Spleen (tissue), 11 donors: ENCODE data around the gene CHD6. TPM values are rescaled to one million over a fixed set of nuclear protein-coding genes. Genes with fewer than 3 reads are reported as not detected.

ENCODE experiments used
- DNase-seq: peaks from one replicate; pipeline ENCODE4 v3.0.0-alpha.2; 2020
- H3K27ac ChIP-seq, 8 donors: fragments of 200-600 bp; sonication (generic) in 7 of 8; 1 replicate in 4 of 8; 2 replicates in 4 of 8; pipeline versions ENCODE4 v1.5.0 to v1.8.0; 2016 to 2021; ENCODE audit warnings: inconsistent platforms in 4 of 8, mild to moderate bottlenecking in 4 of 8, moderate library complexity in 1 of 8
- H3K27me3 ChIP-seq, 7 donors: fragments of 200-600 bp; sonication (generic) in 6 of 7; replicated peaks in 1 of 7; 1 replicate in 4 of 7; 2 replicates in 3 of 7; pipeline versions ENCODE4 v1.5.0 to v1.8.0; 2016 to 2021; ENCODE audit warnings: inconsistent platforms in 3 of 7, mild to moderate bottlenecking in 1 of 7
- H3K36me3 ChIP-seq, 6 donors: fragments of 200-600 bp; sonication (generic) in 5 of 6; 1 replicate in 4 of 6; 2 replicates in 2 of 6; pipeline versions ENCODE4 v1.5.0 to v1.8.0; 2016 to 2021; ENCODE audit warnings: inconsistent platforms in 2 of 6
- H3K4me1 ChIP-seq, 6 donors: fragments of 200-600 bp; sonication (generic) in 5 of 6; 1 replicate in 3 of 6; 2 replicates in 3 of 6; pipeline versions ENCODE4 v1.5.0 to v1.8.0; 2016 to 2021; ENCODE audit warnings: inconsistent platforms in 3 of 6
- H3K4me3 ChIP-seq, 8 donors: fragments of 200-600 bp; sonication (generic) in 7 of 8; 1 replicate in 4 of 8; 2 replicates in 4 of 8; pipeline versions ENCODE4 v1.5.0 to v1.8.0; 2016 to 2021; ENCODE audit warnings: inconsistent platforms in 4 of 8, mild to moderate bottlenecking in 4 of 8, moderate library complexity in 2 of 8
- H3K9me3 ChIP-seq, 8 donors: fragments of 200-600 bp; sonication (generic) in 7 of 8; 1 replicate in 4 of 8; 2 replicates in 4 of 8; pipeline versions ENCODE4 v1.5.0 to v1.8.0; 2016 to 2021; ENCODE audit warnings: inconsistent platforms in 4 of 8
- POLR2A ChIP-seq, 3 donors: fragments of 450-650 bp; IDR thresholded peaks; one replicate each; pipeline ENCODE4 v1.5.1; 2017; ENCODE audit warnings: antibody characterized with exemption in 3 of 3, mild to moderate bottlenecking in 1 of 3
- POLR2AphosphoS5 ChIP-seq, 3 donors: sonication (generic); formaldehyde crosslinking; IDR thresholded peaks; one replicate each; pipeline ENCODE4 v1.5.1; 2017; ENCODE audit warnings: antibody characterized with exemption in 3 of 3
- WGBS, 5 donors: extraction: QIAGEN DNeasy Blood & Tissue Kit in 3 of 5; methylation state at CpG; one replicate each; pipeline versions ENCODE4 v1.1.5 to v1.1.7; 2013 to 2018; 5-methylcytosine and 5-hydroxymethylcytosine counted together
- intact Hi-C: fragments of 100-400 bp; cut with DNase I; formaldehyde crosslinking; loops from one replicate; pipeline ENCODE4 v1.15.0; 2023; ENCODE audit warnings: low total_unique reads
- polyA plus RNA-seq, 3 donors: library from polyadenylated mRNA; stranded (reverse); fragments of 200-250 nt; gene quantifications; one replicate each; pipeline ENCODE4 v1.2.1, GENCODE V29; 2013
- total RNA-seq, 7 donors: library from RNA; depleted of rRNA in 3 of 7; stranded (reverse); fragments of >200 nt in 3 of 7; fragmentation: NEBNext Ultra II Directional in 4 of 7; extraction: Animal tissue kit (Norgen Biotek cat#: 25700) in 4 of 7; gene quantifications; one replicate each; pipeline versions ENCODE4 v1.1.0 to v1.2.1, GENCODE V29; 2016 to 2021
- TF ChIP-seq, protein P1 (sequence below), 11 experiments: fragments of 200-600 bp in 7 of 11; fragments of 450-650 bp in 4 of 11; sonication (generic) in 4 of 11; IDR thresholded peaks in 8 of 11; conservative IDR thresholded peaks in 3 of 11; 1 replicate in 7 of 11; 2 replicates in 4 of 11; pipeline versions ENCODE4 v1.4.0 to v1.8.0; 2016 to 2021; ENCODE audit warnings: antibody characterized with exemption in 11 of 11, inconsistent platforms in 4 of 11, mild to moderate bottlenecking in 1 of 11
- donor health status: healthy with polysubstance abuse.
- donor health status: DM: no; HTN: no; CAD: no; lungs with moderate emphysema.
- donor health status: DM: no; HTN: no; CAD: no.
- donor health status: Bipolar disorder and iron deficiency.
- donor health status: healthy.
- donor health status: DM: no; HTN: no; CAD: no.
- donor health status: DM: yes; HTN: yes; CAD: no.

Gene CHD6
- total and polyA plus RNA-seq, 10 donors: 4.2 to 68.3 (median 47.8) TPM

DNA sequence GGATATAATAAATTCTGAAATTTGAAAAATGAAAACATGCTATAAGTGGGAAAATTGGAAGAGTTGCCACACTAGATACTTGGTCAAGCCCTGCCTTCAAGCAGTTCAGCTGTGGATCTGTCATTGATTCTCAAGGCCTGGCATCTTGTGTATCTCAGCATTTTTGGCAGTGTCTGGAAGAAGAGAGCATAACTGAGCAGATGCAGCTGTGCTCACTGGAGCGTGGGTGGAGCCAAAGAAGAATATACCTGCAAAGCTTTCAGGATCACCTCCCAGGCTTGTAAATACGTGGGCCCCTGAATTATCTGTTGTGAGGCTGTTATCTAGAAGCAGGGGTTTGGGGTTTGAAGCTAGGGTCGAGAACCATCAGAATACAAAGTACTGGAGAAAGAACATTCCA, 31.3 kb upstream of the CHD6 start:
- H3K36me3 ChIP-seq: no peaks in the 10 kb centered on the region
- no peaks in the 10 kb centered on the region for H3K4me1 ChIP-seq
- intact Hi-C loops: no loop called here
- no peak overlapping the region for H3K4me3 ChIP-seq
- no peak for DNase-seq
- TF ChIP-seq, protein P1, sequence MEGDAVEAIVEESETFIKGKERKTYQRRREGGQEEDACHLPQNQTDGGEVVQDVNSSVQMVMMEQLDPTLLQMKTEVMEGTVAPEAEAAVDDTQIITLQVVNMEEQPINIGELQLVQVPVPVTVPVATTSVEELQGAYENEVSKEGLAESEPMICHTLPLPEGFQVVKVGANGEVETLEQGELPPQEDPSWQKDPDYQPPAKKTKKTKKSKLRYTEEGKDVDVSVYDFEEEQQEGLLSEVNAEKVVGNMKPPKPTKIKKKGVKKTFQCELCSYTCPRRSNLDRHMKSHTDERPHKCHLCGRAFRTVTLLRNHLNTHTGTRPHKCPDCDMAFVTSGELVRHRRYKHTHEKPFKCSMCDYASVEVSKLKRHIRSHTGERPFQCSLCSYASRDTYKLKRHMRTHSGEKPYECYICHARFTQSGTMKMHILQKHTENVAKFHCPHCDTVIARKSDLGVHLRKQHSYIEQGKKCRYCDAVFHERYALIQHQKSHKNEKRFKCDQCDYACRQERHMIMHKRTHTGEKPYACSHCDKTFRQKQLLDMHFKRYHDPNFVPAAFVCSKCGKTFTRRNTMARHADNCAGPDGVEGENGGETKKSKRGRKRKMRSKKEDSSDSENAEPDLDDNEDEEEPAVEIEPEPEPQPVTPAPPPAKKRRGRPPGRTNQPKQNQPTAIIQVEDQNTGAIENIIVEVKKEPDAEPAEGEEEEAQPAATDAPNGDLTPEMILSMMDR (IDR thresholded peaks at IDR 0.05 in 8 of 11, conservative IDR thresholded peaks at IDR 0.05 in 3 of 11): no peak
- TF ChIP-seq POLR2A (IDR thresholded peaks at IDR 0.05) (no peak), POLR2AphosphoS5 (IDR thresholded peaks at IDR 0.05) (no peak)
- H3K9me3 ChIP-seq: no peaks in the 10 kb centered on the region
- H3K27ac ChIP-seq: no peak overlapping the region
- 51 to 74% (median 71%) methylated on average over 3 of the region's 3 CpGs for WGBS, 5 donors
- H3K27me3 ChIP-seq: no peaks in the 10 kb centered on the region

DNA sequence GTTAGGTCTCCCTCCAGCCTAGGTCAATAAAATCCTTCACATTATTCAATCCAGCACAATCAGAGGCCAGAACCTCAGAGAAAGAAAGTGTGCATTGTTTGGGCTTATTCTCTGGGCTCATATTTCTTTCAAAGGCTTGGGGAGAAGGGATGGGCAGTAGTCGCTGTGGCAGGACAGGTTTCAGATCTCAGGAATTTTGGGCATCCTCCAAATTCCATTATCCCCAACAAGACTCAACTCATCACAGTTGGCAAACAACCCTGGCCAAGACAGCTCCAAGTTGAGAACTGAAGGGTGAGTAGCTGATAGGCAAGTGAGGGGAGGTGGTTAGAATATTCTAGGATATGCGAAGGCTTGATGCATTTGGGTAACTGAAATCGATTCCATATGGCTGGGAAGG, 27.2 kb upstream of the CHD6 start:
- no peak for DNase-seq
- H3K27me3 ChIP-seq: no peaks in the 10 kb centered on the region
- intact Hi-C loops: no loop called here
- no peak overlapping the region for H3K27ac ChIP-seq
- no peak overlapping the region for H3K4me3 ChIP-seq
- no peaks in the 10 kb centered on the region for H3K36me3 ChIP-seq
- 88 to 93% (median 91%) methylated on average over 3 of the region's 3 CpGs for WGBS, 5 donors
- no peaks in the 10 kb centered on the region for H3K4me1 ChIP-seq
- H3K9me3 ChIP-seq: no peaks in the 10 kb centered on the region
- no peak for TF ChIP-seq POLR2AphosphoS5 (IDR thresholded peaks at IDR 0.05)
- no peak for TF ChIP-seq POLR2A (IDR thresholded peaks at IDR 0.05)
- TF ChIP-seq, protein P1 (IDR thresholded peaks at IDR 0.05 in 8 of 11, conservative IDR thresholded peaks at IDR 0.05 in 3 of 11): no peak

DNA sequence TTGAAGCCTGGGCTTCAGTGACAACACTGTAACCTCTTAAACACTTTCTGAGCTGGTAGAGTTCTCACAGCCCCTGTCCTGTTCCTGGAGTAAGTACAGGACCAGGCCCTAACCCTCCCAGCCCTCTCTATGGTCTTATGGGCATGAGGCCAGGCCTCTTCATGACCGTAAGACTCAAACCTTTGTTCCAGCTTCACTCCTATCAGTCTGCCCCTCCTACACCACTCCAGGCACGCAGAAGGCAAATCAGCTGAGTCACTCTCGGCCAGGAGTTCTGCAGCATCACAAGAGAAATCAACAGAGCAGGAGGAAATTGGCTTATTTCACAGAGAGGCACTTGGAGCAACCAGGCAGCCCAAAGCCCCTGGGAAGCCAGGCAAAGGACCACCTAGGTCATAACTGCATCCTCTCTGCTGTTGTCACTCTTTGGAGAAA, 25.3 kb upstream of the CHD6 start:
- DNase-seq: no peak
- no peaks in the 10 kb centered on the region for H3K9me3 ChIP-seq
- no peak overlapping the region for H3K27ac ChIP-seq
- intact Hi-C loops: no loop called here
- no peaks in the 10 kb centered on the region for H3K36me3 ChIP-seq
- TF ChIP-seq POLR2AphosphoS5 (IDR thresholded peaks at IDR 0.05): no peak
- TF ChIP-seq, protein P1 (IDR thresholded peaks at IDR 0.05 in 8 of 11, conservative IDR thresholded peaks at IDR 0.05 in 3 of 11): no peak
- no peak for TF ChIP-seq POLR2A (IDR thresholded peaks at IDR 0.05)
- H3K4me1 ChIP-seq: no peaks in the 10 kb centered on the region
- H3K27me3 ChIP-seq: no peaks in the 10 kb centered on the region
- H3K4me3 ChIP-seq: no peak overlapping the region
- WGBS, 5 donors: 11 to 43% (median 14%) methylated on average over 3 of the region's 3 CpGs

DNA sequence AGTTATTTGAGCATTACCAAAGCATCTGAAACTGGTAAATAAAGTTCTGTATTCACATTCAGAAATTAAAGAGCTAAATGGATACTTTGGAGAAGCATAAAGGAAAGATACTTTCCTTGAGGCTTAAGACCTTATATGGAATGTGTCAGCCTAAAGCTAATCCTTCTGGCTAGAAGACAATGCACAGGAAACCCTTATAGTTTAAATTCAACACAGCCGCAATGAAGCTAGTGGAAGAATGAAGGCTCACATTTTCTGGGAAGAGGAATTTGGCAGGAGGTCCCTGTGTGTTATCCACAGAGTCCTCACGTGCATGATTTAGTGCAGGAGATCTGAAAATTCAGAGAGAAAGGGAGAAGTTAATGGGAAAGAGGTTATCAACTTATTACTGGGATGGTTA, 21.5 kb upstream of the CHD6 start:
- TF ChIP-seq, protein P1 (IDR thresholded peaks at IDR 0.05 in 8 of 11, conservative IDR thresholded peaks at IDR 0.05 in 3 of 11): no peak
- H3K4me3 ChIP-seq: no peak overlapping the region
- intact Hi-C loops: no loop called here
- no peaks in the 10 kb centered on the region for H3K36me3 ChIP-seq
- H3K27me3 ChIP-seq: peaks cover 0 to 18% (median 0%) of the 10 kb centered on the region in 7 donors
- H3K9me3 ChIP-seq: no peaks in the 10 kb centered on the region
- no peaks in the 10 kb centered on the region for H3K4me1 ChIP-seq
- WGBS, 5 donors: 46 to 79% (median 68%) methylated on average over 2 of the region's 2 CpGs
- H3K27ac ChIP-seq: no peak overlapping the region
- no peak for DNase-seq
